ENCODE results near the gene ARID1A. TPM values are rescaled to one million over a fixed set of nuclear protein-coding genes. Genes with fewer than 3 reads are reported as not detected.

ARID1A gene
- total RNA-seq, 4 donors from 2014 or later, result 36.8 to 76.2 (median 44.5) TPM

- H3K9me3 ChIP-seq, result no peaks in the 10 kb centered on the region
- TF ChIP-seq POLR2AphosphoS5 (IDR thresholded peaks at IDR 0.05), result no peak
- TF ChIP-seq CTCF (IDR thresholded peaks at IDR 0.05), result no peak
- no peak for TF ChIP-seq EP300 (IDR thresholded peaks at IDR 0.05)
- TF ChIP-seq POLR2A (IDR thresholded peaks at IDR 0.05; ENCODE audit: low read depth), result no peak
- H3K36me3 ChIP-seq, result peaks cover 19 to 70% (median 50%) of the 10 kb centered on the region in 4 donors
- WGBS, result 55% methylated on average over 5 of the region's 5 CpGs
- H3K27me3 ChIP-seq, result no peaks in the 10 kb centered on the region
- intact Hi-C loops (cut with DNase I), result no loop called here
- DNase-seq (ENCODE audit: extremely low spot score), result no peak
- H3K4me3 ChIP-seq, result no peak overlapping the region
- H3K27ac ChIP-seq (replicated peaks in 1 of 4), result no peak overlapping the region
- H3K4me1 ChIP-seq, result peaks cover 46 to 65% (median 52%) of the 10 kb centered on the region in 4 donors
Measured at GRCh38 chr1:26740952-26741351, 45.1 kb downstream of the ARID1A start.

DNA sequence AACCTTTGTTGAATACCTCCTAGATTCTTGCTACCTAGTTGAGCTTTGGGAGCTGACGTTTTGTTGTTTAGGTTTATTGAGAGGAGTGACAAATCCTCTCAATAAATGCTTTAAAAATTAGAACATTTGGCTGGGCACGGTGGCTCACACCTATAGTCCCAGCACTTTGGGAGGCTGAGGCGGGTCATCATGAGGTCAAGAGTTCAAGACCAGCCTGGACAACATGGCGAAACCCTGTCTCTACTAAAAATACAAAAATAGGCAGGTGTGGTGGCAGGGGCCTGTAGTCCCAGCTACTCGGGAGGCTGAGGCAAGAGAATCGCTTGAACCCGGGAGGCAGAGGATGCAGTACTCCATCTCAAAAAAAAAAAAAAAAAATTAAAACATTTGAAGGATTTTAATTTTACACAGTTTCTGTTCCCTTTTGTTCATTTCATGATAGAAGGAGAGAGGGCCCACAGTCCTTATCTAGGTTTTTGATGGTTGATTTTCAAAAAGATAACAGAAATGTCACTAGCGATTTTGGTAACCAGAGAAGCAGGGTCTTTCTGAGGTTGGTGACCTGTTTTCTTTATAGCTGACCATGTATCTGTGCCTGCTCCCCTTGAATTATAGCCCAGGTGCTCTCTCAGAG lies 47.7 kb downstream of the ARID1A start:
- peaks cover 0 to 54% (median 35%) of the 10 kb centered on the region in 4 donors for H3K36me3 ChIP-seq
- H3K4me1 ChIP-seq, result peaks cover 65 to 82% (median 72%) of the 10 kb centered on the region in 4 donors
- H3K27ac ChIP-seq (replicated peaks in 1 of 4), result peak overlapping the region in 3 of 4 donors; percentile 28 to 64 (median 38)
- no peak overlapping the region for H3K4me3 ChIP-seq
- 78% methylated on average over 8 of the region's 8 CpGs for WGBS
- no peaks in the 10 kb centered on the region for H3K27me3 ChIP-seq
- DNase-seq (ENCODE audit: extremely low spot score), result no peak
- intact Hi-C loops (cut with DNase I), result no loop called here
- H3K9me3 ChIP-seq, result no peaks in the 10 kb centered on the region
- no peak for TF ChIP-seq POLR2A (IDR thresholded peaks at IDR 0.05; ENCODE audit: low read depth)
- TF ChIP-seq EP300 (IDR thresholded peaks at IDR 0.05), result no peak

- DNase-seq (ENCODE audit: extremely low spot score), result no peak
- 37% methylated on average over 8 of the region's 8 CpGs for WGBS
- intact Hi-C loops (cut with DNase I), result no loop called here
- H3K27me3 ChIP-seq, result no peaks in the 10 kb centered on the region
- no peak for TF ChIP-seq POLR2A (IDR thresholded peaks at IDR 0.05; ENCODE audit: low read depth)
- peak; percentile 59 to 79 for TF ChIP-seq POLR2AphosphoS5 (IDR thresholded peaks at IDR 0.05)
- peak overlapping the region; percentile 50 to 64 (median 60) for H3K27ac ChIP-seq (replicated peaks in 1 of 4)
- H3K4me1 ChIP-seq, result peaks cover 67 to 83% (median 78%) of the 10 kb centered on the region in 4 donors
- peaks cover 3 to 50% (median 33%) of the 10 kb centered on the region in 4 donors for H3K36me3 ChIP-seq
- H3K9me3 ChIP-seq, result no peaks in the 10 kb centered on the region
- H3K4me3 ChIP-seq, result no peak overlapping the region
Measured at GRCh38 chr1:26744075-26744959, 48.5 kb downstream of the ARID1A start.

DNA sequence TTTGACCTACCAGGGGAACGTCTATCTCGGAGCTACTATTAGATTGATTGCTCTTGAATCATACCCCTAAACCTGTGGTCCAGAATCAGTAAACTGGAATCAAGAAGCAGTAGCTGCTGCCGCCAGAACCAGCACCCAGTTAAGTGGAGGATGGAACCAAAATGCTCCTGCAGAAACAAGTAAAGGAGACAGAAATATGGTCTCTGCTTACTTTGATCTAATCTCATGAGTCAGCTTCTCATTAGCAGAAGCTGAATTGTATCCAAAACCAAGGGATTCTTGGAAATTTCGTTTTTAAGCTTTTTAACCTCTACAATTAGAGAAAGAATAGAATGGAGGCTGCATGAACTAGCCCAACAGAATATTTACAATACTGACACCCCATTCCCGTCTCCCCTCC lies 49.4 kb downstream of the ARID1A start:
- H3K36me3 ChIP-seq, result peaks cover 6 to 55% (median 36%) of the 10 kb centered on the region in 4 donors
- H3K27ac ChIP-seq (replicated peaks in 1 of 4), result peak overlapping the region; percentile 50 to 64 (median 60)
- no peak for TF ChIP-seq POLR2A (IDR thresholded peaks at IDR 0.05; ENCODE audit: low read depth)
- no peak for TF ChIP-seq CTCF (IDR thresholded peaks at IDR 0.05)
- no peak for TF ChIP-seq POLR2AphosphoS5 (IDR thresholded peaks at IDR 0.05)
- no peak for TF ChIP-seq EP300 (IDR thresholded peaks at IDR 0.05)

DNA sequence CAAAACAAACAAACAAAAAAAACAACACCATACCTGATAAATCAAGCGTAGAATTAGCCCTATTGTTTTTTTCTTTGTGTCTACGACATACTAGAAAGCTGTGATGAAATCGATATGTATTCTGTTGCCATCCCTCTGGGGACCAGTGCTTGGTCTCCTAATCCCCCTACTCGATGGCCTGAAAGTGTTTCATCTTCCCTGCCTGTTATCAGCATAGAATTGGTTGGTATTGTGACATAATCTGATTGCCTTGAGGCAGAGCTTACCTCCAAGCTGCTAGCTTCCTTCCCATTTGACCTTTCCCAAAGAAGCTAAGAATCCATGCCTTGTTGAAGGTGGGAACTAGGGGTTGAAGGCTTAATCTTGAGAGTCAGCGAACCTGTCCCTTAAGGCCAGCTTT lies 51.2 kb downstream of the ARID1A start:
- Histone ChIP-seq H3K4me1 (peaks cover 73 to 88% (median 75%) of the 10 kb centered on the region in 4 donors), H3K36me3 (peaks cover 6 to 47% (median 28%) of the 10 kb centered on the region in 4 donors), H3K4me3 (no peak overlapping the region), H3K27ac (replicated peaks in 1 of 4) (no peak overlapping the region), H3K9me3 (no peaks in the 10 kb centered on the region), H3K27me3 (no peaks in the 10 kb centered on the region)
- WGBS, result 96% methylated on average over 5 of the region's 5 CpGs
- TF ChIP-seq CTCF (IDR thresholded peaks at IDR 0.05) (no peak), POLR2A (IDR thresholded peaks at IDR 0.05; ENCODE audit: low read depth) (no peak), EP300 (IDR thresholded peaks at IDR 0.05) (no peak), POLR2AphosphoS5 (IDR thresholded peaks at IDR 0.05) (no peak)
- intact Hi-C loops (cut with DNase I), result no loop called here
- DNase-seq (ENCODE audit: extremely low spot score), result no peak

More for the DNA sequence above, 49.4 kb downstream of the ARID1A start:
- WGBS, result 69% methylated on average over 5 of the region's 5 CpGs
- peaks cover 67 to 83% (median 81%) of the 10 kb centered on the region in 4 donors for H3K4me1 ChIP-seq
- intact Hi-C loops (cut with DNase I), result no loop called here
- DNase-seq (ENCODE audit: extremely low spot score), result no peak
- H3K27me3 ChIP-seq, result no peaks in the 10 kb centered on the region
- H3K4me3 ChIP-seq, result no peak overlapping the region
- no peaks in the 10 kb centered on the region for H3K9me3 ChIP-seq

Measured in esophagus muscularis mucosa (tissue), 4 donors.